ENCODE data around the gene PEX11B. TPM values are rescaled to one million over a fixed set of nuclear protein-coding genes. Genes with fewer than 3 reads are reported as not detected.

Gene PEX11B
- total RNA-seq, 1 donor from 2014 or later: 22.1 TPM

DNA sequence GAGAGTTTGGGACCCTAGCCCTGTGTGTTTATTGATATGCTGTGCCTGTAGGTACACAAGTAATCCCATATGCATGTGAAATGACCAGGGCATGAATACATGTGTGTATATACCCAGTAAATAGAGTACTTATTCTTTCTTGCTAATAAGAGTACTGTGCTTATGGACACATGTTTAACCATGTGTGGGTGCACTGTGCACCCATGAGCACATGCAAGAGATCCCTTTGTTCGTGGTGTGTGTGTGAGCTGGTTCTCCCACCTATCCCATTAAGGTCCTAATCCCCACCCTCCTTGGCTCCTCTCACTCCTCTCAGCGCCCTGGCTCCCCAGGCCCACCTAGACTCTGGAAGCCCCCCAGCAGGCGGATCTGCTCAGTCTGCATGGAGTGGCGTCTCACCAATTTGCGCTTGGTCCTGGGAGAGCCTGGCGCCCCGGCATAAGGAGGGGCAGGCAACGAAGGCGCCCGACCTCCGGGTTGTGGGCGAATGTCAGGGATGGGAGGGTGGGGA lies 41.5 kb upstream of the PEX11B start:
- Mint-ChIP-seq H3K4me3 (ENCODE audit: low read depth) (peak overlapping the region; percentile 9), H3K36me3 (ENCODE audit: low read depth) (peaks cover 5% of the 10 kb centered on the region), H3K4me1 (ENCODE audit: low read depth) (peaks cover 69% of the 10 kb centered on the region), H3K9me3 (no peaks in the 10 kb centered on the region), H3K27me3 (ENCODE audit: low read depth) (no peaks in the 10 kb centered on the region), H3K27ac (no peak overlapping the region)
- DNase-seq (ENCODE audit: low spot score): no peak
- intact Hi-C loops (cut with micrococcal nuclease): loop anchor here (2.0 to 5.0 kb wide), 2 partner anchors 37 to 77 kb away; partner anchors contain the start of gene TXNIP

DNA sequence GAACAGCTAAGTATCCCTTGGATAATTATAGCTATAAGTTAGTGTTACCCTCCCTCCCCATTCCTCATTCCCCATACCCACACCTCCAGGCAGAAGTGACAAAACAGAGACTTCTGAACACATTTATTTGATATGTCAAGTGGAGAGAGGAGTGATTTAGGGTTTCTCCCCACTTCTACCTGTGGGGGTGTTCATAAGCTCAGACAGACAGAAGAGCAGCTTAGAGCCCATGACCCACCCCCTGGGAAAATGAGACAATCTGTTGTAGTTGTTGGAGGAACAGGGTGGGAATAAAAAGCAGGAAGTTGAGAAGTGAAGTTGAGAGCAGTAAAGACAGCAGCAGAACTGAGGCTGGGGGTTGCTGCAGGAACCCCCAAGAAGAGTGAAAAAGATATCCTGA lies 40.8 kb upstream of the PEX11B start:
- H3K36me3 Mint-ChIP-seq (ENCODE audit: low read depth): peaks cover 5% of the 10 kb centered on the region
- no peak for DNase-seq (ENCODE audit: low spot score)
- peak overlapping the region; percentile 1 for H3K4me3 Mint-ChIP-seq (ENCODE audit: low read depth)
- H3K27me3 Mint-ChIP-seq (ENCODE audit: low read depth): no peaks in the 10 kb centered on the region
- no peaks in the 10 kb centered on the region for H3K9me3 Mint-ChIP-seq
- no peak overlapping the region for H3K27ac Mint-ChIP-seq
- peaks cover 71% of the 10 kb centered on the region for H3K4me1 Mint-ChIP-seq (ENCODE audit: low read depth)
- intact Hi-C loops (cut with micrococcal nuclease): loop anchor here (2.0 kb wide), 1 partner anchor 77 kb away; no protein-coding TSS in a partner anchor

DNA sequence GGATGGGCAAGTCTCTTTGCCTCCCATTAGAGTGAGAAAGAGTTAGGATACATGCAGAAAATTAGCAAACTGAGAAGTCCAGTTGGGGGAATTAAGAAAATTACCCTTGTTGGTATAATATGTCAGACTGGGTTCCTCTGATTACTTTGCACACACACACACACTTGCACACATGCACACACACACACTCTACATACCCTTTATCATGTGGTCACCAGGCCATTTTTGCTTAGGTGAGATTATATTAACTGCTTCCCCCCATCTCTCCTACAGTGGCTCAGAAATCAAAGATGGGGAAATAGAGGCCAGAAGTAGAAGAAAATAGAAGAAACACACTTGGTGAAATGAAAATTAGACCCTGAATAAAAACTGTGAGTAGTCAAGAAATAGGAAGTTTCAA lies 40.2 kb upstream of the PEX11B start:
- Mint-ChIP-seq H3K4me1 (ENCODE audit: low read depth) (peaks cover 67% of the 10 kb centered on the region), H3K36me3 (ENCODE audit: low read depth) (peaks cover 7% of the 10 kb centered on the region), H3K4me3 (ENCODE audit: low read depth) (no peak overlapping the region), H3K27ac (no peak overlapping the region), H3K27me3 (ENCODE audit: low read depth) (no peaks in the 10 kb centered on the region), H3K9me3 (no peaks in the 10 kb centered on the region)
- no peak for DNase-seq (ENCODE audit: low spot score)
- intact Hi-C loops (cut with micrococcal nuclease): loop anchor here (2.0 kb wide), 1 partner anchor 78 kb away; no protein-coding TSS in a partner anchor

DNA sequence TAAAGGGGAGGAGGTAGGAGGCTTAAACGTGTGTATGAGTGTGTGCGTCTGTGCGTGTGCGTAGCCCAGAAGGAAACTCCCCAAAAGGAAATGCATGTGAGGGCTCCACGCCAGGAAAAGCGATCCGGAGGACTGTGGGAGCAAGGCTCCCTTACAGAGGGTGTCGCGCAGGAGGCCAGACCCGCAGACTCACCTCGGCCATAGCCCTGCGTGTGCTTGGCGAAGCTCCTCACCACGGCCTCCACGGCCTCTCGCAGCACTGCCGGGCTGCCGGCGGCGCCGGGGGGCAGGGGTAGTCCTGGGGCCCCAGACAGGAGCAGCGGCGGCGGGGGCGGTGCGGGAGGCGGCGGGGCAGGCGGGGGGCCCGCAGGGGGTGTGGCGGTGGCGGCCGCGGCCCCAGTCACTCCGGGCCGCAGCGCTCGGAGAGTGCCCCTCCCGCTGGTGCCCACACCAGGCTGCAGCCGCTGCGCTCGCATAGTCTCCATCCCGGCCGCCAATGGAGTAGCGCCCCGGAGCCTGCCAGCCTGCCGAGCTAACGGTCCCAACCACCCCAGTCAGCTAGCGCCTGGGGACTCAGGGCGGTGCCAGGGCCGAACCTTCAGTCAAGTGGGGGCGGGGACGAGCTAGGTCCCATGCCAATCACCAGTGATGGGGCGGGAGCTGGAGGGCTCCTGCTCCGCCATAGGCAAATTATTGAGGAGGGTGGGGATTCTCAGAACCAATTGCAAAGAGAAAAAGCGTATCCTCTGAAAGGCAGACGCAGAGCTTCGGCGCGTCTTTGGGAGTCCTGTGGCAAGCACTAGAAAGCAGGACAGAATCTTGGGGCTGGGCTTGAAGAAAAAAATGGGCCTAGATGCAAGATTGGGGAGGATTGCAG lies 39.2 kb upstream of the PEX11B start, which contains the start of gene LIX1L:
LIX1L (minus strand) TSS at position 575 of the 877 bp plus-strand sequence; CDS start at position 485, 90 bp downstream.
- peaks cover 13% of the 10 kb centered on the region for H3K36me3 Mint-ChIP-seq (ENCODE audit: low read depth)

DNA sequence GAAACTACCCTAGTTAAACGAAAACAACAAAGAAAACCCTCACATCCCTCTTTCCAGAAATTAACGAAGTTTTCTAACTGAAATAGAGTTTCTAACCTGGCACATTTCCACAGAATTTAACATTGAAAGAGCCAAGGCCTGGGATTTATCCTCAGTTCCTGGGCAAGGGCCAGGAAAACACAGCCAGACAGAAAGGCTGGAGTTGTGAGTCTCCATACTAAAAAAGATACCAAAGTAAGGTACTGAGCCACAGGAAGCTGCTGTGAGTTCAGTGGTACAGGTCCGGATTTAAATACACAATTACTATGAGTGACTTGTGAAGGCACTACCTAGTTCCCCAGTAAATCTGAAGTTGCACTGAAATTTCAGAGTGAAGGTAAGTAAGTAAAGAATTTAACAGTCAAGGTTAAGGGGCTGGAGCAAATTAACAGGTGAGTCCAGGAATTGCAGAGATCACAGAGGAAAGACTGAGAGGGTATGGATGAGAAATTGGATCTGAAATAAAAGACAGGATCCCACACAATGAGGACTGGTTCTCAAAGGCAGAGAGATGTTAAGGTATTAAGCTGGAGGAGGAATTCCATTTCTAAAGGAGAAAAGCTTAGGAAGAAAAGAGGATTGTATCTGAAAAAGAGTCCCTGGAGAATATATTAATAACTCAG lies 38.4 kb upstream of the PEX11B start:
- H3K36me3 Mint-ChIP-seq (ENCODE audit: low read depth): peaks cover 17% of the 10 kb centered on the region
- H3K4me1 Mint-ChIP-seq (ENCODE audit: low read depth): peaks cover 56% of the 10 kb centered on the region
- H3K4me3 Mint-ChIP-seq (ENCODE audit: low read depth): peak overlapping the region; percentile 98
- no peaks in the 10 kb centered on the region for H3K9me3 Mint-ChIP-seq
- DNase-seq (ENCODE audit: low spot score): no peak
- H3K27ac Mint-ChIP-seq: peak overlapping the region; percentile 91
- intact Hi-C loops (cut with micrococcal nuclease): loop anchor here (1.0 kb wide), 1 partner anchor 30 kb away; the partner anchor contains the start of gene RBM8A
- H3K27me3 Mint-ChIP-seq (ENCODE audit: low read depth): no peaks in the 10 kb centered on the region

More for the DNA sequence above, 39.2 kb upstream of the PEX11B start, which contains the start of gene LIX1L:
- DNase-seq (ENCODE audit: low spot score): peak; percentile 93
- intact Hi-C loops (cut with micrococcal nuclease): loop anchor here (1.0 to 2.0 kb wide), 2 partner anchors 30 to 79 kb away; partner anchors contain the start of gene RBM8A
- Mint-ChIP-seq H3K9me3 (no peaks in the 10 kb centered on the region), H3K27me3 (ENCODE audit: low read depth) (no peaks in the 10 kb centered on the region), H3K27ac (peak within 1 kb of the TSS; percentile 91), H3K4me3 (ENCODE audit: low read depth) (peak within 1 kb of the TSS; percentile 98), H3K4me1 (ENCODE audit: low read depth) (peaks cover 56% of the 10 kb centered on the region)

DNA sequence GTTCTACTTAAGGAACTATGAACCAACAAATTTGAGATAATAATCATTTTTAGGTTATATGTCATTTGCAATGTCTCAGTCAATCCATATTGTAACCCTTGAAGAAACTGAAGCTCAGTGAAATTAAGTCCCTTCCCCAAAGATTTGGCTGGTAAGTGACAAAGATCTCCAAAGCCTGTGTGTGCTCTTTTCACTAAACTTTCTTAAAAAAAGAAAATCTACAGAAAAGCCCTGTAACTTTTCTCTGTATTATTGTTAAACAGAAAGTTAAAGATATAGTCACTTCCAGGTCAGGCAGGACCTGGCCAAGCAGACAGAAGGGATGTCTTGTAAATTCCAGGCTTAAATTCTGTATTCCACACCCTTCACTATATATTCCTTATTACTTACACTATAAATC lies 37.8 kb upstream of the PEX11B start:
- H3K9me3 Mint-ChIP-seq: no peaks in the 10 kb centered on the region
- peak overlapping the region; percentile 98 for H3K4me3 Mint-ChIP-seq (ENCODE audit: low read depth)
- H3K27ac Mint-ChIP-seq: no peak overlapping the region
- H3K4me1 Mint-ChIP-seq (ENCODE audit: low read depth): peaks cover 56% of the 10 kb centered on the region
- no peaks in the 10 kb centered on the region for H3K27me3 Mint-ChIP-seq (ENCODE audit: low read depth)
- intact Hi-C loops (cut with micrococcal nuclease): no loop called here
- no peak for DNase-seq (ENCODE audit: low spot score)
- peaks cover 22% of the 10 kb centered on the region for H3K36me3 Mint-ChIP-seq (ENCODE audit: low read depth)

DNA sequence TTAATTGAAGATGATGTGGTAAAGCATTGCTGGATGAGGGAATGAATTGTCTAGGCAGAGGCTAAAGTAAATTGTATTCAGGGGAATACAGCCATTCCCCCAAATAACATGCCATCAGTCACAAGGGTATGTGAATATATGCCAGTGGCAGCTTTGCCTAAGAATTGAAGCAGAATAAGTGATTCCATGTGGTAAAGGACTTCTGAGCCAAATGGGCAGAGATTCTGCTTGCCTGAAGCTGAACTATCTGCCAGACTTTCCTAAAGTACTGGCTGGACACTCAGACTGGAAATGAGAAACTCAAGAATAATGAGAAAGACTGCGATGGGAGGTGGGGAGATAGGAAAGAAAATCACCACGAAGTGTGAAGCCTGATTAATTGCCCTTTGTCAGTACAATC lies 36.9 kb upstream of the PEX11B start:
- no peak for DNase-seq (ENCODE audit: low spot score)
- Mint-ChIP-seq H3K4me1 (ENCODE audit: low read depth) (peaks cover 59% of the 10 kb centered on the region), H3K9me3 (no peaks in the 10 kb centered on the region), H3K27ac (no peak overlapping the region), H3K36me3 (ENCODE audit: low read depth) (peaks cover 29% of the 10 kb centered on the region), H3K27me3 (ENCODE audit: low read depth) (no peaks in the 10 kb centered on the region), H3K4me3 (ENCODE audit: low read depth) (peak overlapping the region; percentile 32)
- intact Hi-C loops (cut with micrococcal nuclease): no loop called here

DNA sequence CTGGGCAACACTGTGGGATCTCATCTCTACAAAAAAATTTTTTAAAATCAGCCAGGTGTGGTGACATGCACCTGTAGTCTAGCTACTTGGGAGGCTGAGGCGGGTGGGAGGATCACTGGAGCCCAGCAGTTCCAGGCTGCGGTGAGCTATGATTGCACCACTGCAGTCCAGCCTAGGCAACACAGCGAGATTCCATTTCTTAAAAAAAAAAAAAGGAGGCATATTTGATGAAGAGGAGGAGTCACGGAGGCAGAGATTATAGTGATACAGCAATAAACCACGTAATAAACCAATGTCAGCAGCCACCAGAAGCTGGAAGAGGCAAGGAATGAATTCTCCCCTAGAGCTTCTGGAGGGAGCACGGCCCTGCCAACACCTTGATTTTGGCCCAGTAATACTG lies 35.3 kb upstream of the PEX11B start:
- DNase-seq (ENCODE audit: low spot score): no peak
- Mint-ChIP-seq H3K9me3 (no peaks in the 10 kb centered on the region), H3K27me3 (ENCODE audit: low read depth) (no peaks in the 10 kb centered on the region), H3K27ac (no peak overlapping the region), H3K4me3 (ENCODE audit: low read depth) (no peak overlapping the region), H3K4me1 (ENCODE audit: low read depth) (peaks cover 59% of the 10 kb centered on the region), H3K36me3 (ENCODE audit: low read depth) (peaks cover 32% of the 10 kb centered on the region)
- intact Hi-C loops (cut with micrococcal nuclease): no loop called here

DNA sequence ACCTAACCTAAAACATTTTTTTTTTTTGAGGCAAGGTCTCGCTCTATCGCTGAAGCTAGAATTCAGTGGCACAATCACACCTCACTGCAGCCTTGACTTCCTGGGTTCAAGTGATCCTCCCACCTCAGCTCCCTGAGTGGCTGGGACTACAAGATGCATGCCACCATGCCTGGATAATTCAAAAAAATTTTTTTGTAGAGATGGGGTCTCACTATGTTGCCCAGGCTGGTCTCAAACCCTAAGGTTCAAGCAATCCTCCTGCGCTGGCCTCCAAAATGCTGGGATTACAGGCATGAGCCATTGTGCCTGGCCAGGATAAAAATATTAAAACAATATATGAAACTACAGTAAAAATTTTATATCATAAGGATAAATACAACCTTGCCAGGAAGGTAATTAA lies 34.4 kb upstream of the PEX11B start:
- H3K27ac Mint-ChIP-seq: no peak overlapping the region
- intact Hi-C loops (cut with micrococcal nuclease): no loop called here
- H3K9me3 Mint-ChIP-seq: no peaks in the 10 kb centered on the region
- H3K27me3 Mint-ChIP-seq (ENCODE audit: low read depth): no peaks in the 10 kb centered on the region
- no peak overlapping the region for H3K4me3 Mint-ChIP-seq (ENCODE audit: low read depth)
- no peak for DNase-seq (ENCODE audit: low spot score)
- H3K4me1 Mint-ChIP-seq (ENCODE audit: low read depth): peaks cover 50% of the 10 kb centered on the region
- peaks cover 32% of the 10 kb centered on the region for H3K36me3 Mint-ChIP-seq (ENCODE audit: low read depth)

DNA sequence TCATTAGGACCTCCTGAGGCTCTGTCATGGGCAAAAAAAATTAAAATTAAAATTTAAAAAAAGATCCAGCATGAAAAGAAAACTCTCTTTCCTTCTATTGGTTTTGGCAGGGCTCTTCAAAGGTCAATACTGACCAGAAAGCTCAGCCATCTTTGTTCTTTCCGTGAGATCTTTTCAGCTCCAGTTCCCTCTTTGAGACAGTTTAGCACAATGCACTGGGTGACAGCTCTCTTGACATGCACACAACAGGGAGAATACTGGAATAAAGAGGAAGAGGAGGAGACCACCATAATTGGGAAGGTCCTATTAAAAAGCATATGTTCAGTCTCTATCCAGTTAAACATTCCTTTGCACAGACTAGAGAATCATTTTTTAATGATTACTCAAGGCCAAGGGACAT lies 33.0 kb upstream of the PEX11B start:
- intact Hi-C loops (cut with micrococcal nuclease): no loop called here
- Mint-ChIP-seq H3K36me3 (ENCODE audit: low read depth) (peaks cover 39% of the 10 kb centered on the region), H3K4me1 (ENCODE audit: low read depth) (peaks cover 46% of the 10 kb centered on the region)

DNA sequence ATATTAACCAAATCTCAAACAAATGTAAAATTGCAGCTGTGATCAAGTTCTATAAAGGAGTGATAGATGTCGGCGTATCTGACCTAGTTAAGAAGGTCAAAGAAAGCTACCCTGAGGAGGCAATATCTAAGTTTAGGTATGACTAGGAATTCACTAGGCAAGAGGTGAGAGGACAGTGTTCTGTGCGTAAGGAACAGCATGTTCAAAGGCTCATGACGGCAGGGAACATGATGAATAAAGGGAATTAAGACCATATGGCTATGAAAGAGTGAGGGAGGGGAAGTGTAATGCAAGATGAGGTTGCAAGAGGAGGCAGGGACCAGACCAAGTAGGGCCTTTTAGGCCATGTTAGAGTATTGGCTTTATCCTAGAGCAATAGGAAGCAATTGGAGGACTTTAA lies 30.7 kb upstream of the PEX11B start:
- Mint-ChIP-seq H3K27ac (no peak overlapping the region), H3K4me1 (ENCODE audit: low read depth) (peaks cover 26% of the 10 kb centered on the region), H3K4me3 (ENCODE audit: low read depth) (no peak overlapping the region), H3K9me3 (no peaks in the 10 kb centered on the region), H3K27me3 (ENCODE audit: low read depth) (no peaks in the 10 kb centered on the region), H3K36me3 (ENCODE audit: low read depth) (peaks cover 45% of the 10 kb centered on the region)
- no peak for DNase-seq (ENCODE audit: low spot score)
- intact Hi-C loops (cut with micrococcal nuclease): no loop called here

More for the DNA sequence above, 33.0 kb upstream of the PEX11B start:
- no peak for DNase-seq (ENCODE audit: low spot score)
- Mint-ChIP-seq H3K27ac (no peak overlapping the region), H3K4me3 (ENCODE audit: low read depth) (no peak overlapping the region), H3K27me3 (ENCODE audit: low read depth) (no peaks in the 10 kb centered on the region), H3K9me3 (no peaks in the 10 kb centered on the region)

DNA sequence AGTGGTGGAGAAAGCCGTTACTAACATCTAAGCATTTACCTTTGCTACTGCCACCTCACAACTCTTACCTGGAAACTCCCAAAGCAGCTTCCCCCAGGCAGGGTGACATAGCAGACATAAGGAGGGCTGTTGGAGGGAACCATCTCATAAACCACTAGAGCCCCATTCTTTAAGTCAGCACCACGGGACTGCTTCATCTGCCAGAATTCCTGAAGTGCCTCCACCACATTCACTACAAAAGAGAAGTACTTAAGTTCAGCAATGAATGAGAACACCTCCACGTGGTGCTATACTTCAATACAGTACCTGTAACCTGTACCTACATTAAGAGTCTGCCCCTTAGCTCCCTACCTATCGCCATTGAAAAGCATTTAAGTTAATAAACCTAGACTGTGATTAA lies 29.0 kb upstream of the PEX11B start:
- Mint-ChIP-seq H3K36me3 (ENCODE audit: low read depth) (peaks cover 48% of the 10 kb centered on the region), H3K27ac (no peak overlapping the region), H3K27me3 (ENCODE audit: low read depth) (no peaks in the 10 kb centered on the region), H3K4me3 (ENCODE audit: low read depth) (no peak overlapping the region), H3K9me3 (no peaks in the 10 kb centered on the region), H3K4me1 (ENCODE audit: low read depth) (peaks cover 25% of the 10 kb centered on the region)
- DNase-seq (ENCODE audit: low spot score): no peak
- intact Hi-C loops (cut with micrococcal nuclease): no loop called here

All from activated T-helper 2 cell treated with anti-CD3 and anti-CD28 coated beads, Interferon-gamma antibody, Interleukin-2, Interleukin-4, amounts not matched to agents 10 μg/mL and 5 μg/mL and 100 μg/mL, durations not matched to agents 14 hours and 24 hours and 36 hours (primary cell).